Breast epithelium (tissue), 3 donors: Measurements from ENCODE around the gene YPEL5.

Experiments used
- CTCF ChIP-seq, 3 donors: fragments of 450-650 bp; IDR thresholded peaks; one replicate each; pipeline ENCODE4 v1.5.1; 2016 to 2017; ENCODE audit warnings: antibody characterized with exemption in 3 of 3, mild to moderate bottlenecking in 3 of 3, moderate library complexity in 3 of 3
- POLR2A ChIP-seq: fragments of 450-650 bp; IDR thresholded peaks from one replicate; pipeline ENCODE4 v1.6.1; 2016; ENCODE audit warnings: antibody characterized with exemption, mild to moderate bottlenecking, moderate library complexity

- TF ChIP-seq CTCF (IDR thresholded peaks at IDR 0.05) (no peak), POLR2A (no peak)
Observed at GRCh38 chr2:30149513-30149912, 2.7 kb downstream of the YPEL5 start.
